ENCODE data around the gene SNX22. TPM values are rescaled to one million over a fixed set of nuclear protein-coding genes. Genes with fewer than 3 reads are reported as not detected.
A peak's percentile ranks its signal among the peaks of the same experiment; 100 is the strongest.

The SNX22 gene
- total RNA-seq, 1 experiment from 2014 or later, result 1.7 TPM

GRCh38 chr15:64158363-64159134 is 7.0 kb downstream of the SNX22 start:
- Histone ChIP-seq H3K36me3 (replicated peaks; ENCODE audit: control insufficient read depth, insufficient read depth, low read length) (peaks cover 48% of the 10 kb centered on the region), H3K27me3 (ENCODE audit: control insufficient read depth, insufficient read depth, low read length) (no peaks in the 10 kb centered on the region), H3K4me3 (ENCODE audit: insufficient read depth, low read depth, low read length) (no peak overlapping the region)
- no peak for DNase-seq

- Histone ChIP-seq H3K4me3 (ENCODE audit: insufficient read depth, low read depth, low read length) (peak overlapping the region; percentile 90), H3K36me3 (replicated peaks; ENCODE audit: control insufficient read depth, insufficient read depth, low read length) (peaks cover 36% of the 10 kb centered on the region), H3K27me3 (ENCODE audit: control insufficient read depth, insufficient read depth, low read length) (no peaks in the 10 kb centered on the region)
- peak; percentile 28 for DNase-seq
Observed at GRCh38 chr15:64161688-64162477, 10.4 kb downstream of the SNX22 start.

GRCh38 chr15:64162478-64162868 is 10.9 kb downstream of the SNX22 start:
- H3K27me3 ChIP-seq (ENCODE audit: control insufficient read depth, insufficient read depth, low read length), result no peaks in the 10 kb centered on the region
- no peak for DNase-seq
- peaks cover 30% of the 10 kb centered on the region for H3K36me3 ChIP-seq (replicated peaks; ENCODE audit: control insufficient read depth, insufficient read depth, low read length)
- peak overlapping the region; percentile 90 for H3K4me3 ChIP-seq (ENCODE audit: insufficient read depth, low read depth, low read length)

GRCh38 chr15:64162869-64163658 is 11.5 kb downstream of the SNX22 start, which contains the start of gene PPIB:
Gene PPIB (minus strand): TSS chr15:64163022. CDS start chr15:64162986, 36 bp downstream.
- Histone ChIP-seq H3K27me3 (ENCODE audit: control insufficient read depth, insufficient read depth, low read length) (no peaks in the 10 kb centered on the region), H3K36me3 (replicated peaks; ENCODE audit: control insufficient read depth, insufficient read depth, low read length) (peaks cover 24% of the 10 kb centered on the region), H3K4me3 (ENCODE audit: insufficient read depth, low read depth, low read length) (peak within 1 kb of the TSS; percentile 90)
- DNase-seq, result peak; percentile 98

- Histone ChIP-seq H3K36me3 (replicated peaks; ENCODE audit: control insufficient read depth, insufficient read depth, low read length) (peaks cover 17% of the 10 kb centered on the region), H3K4me3 (ENCODE audit: insufficient read depth, low read depth, low read length) (peak overlapping the region; percentile 32), H3K27me3 (ENCODE audit: control insufficient read depth, insufficient read depth, low read length) (no peaks in the 10 kb centered on the region)
- peak; percentile 36 for DNase-seq
Observed at GRCh38 chr15:64163659-64164362, 12.3 kb downstream of the SNX22 start.

GRCh38 chr15:64164436-64164835 is 12.9 kb downstream of the SNX22 start:
- Histone ChIP-seq H3K27me3 (ENCODE audit: control insufficient read depth, insufficient read depth, low read length) (no peaks in the 10 kb centered on the region), H3K36me3 (replicated peaks; ENCODE audit: control insufficient read depth, insufficient read depth, low read length) (peaks cover 13% of the 10 kb centered on the region), H3K4me3 (ENCODE audit: insufficient read depth, low read depth, low read length) (no peak overlapping the region)
- DNase-seq, result no peak

- Histone ChIP-seq H3K27me3 (ENCODE audit: control insufficient read depth, insufficient read depth, low read length) (no peaks in the 10 kb centered on the region), H3K4me3 (ENCODE audit: insufficient read depth, low read depth, low read length) (no peak overlapping the region), H3K36me3 (replicated peaks; ENCODE audit: control insufficient read depth, insufficient read depth, low read length) (peaks cover 3% of the 10 kb centered on the region)
- peak; percentile 26 for DNase-seq
Observed at GRCh38 chr15:64166102-64166890, 14.8 kb downstream of the SNX22 start.

- no peak overlapping the region for H3K4me3 ChIP-seq (ENCODE audit: insufficient read depth, low read depth, low read length)
- DNase-seq, result no peak
- peaks cover 1% of the 10 kb centered on the region for H3K36me3 ChIP-seq (replicated peaks; ENCODE audit: control insufficient read depth, insufficient read depth, low read length)
- no peaks in the 10 kb centered on the region for H3K27me3 ChIP-seq (ENCODE audit: control insufficient read depth, insufficient read depth, low read length)
Observed at GRCh38 chr15:64180235-64180824, 28.8 kb downstream of the SNX22 start.

- DNase-seq, result no peak
- Histone ChIP-seq H3K27me3 (ENCODE audit: control insufficient read depth, insufficient read depth, low read length) (no peaks in the 10 kb centered on the region), H3K4me3 (ENCODE audit: insufficient read depth, low read depth, low read length) (no peak overlapping the region), H3K36me3 (replicated peaks; ENCODE audit: control insufficient read depth, insufficient read depth, low read length) (no peaks in the 10 kb centered on the region; the same call in none of the 2 replicates)
Observed at GRCh38 chr15:64182859-64183370, 31.4 kb downstream of the SNX22 start.

- no peak for DNase-seq
Observed at GRCh38 chr15:64185146-64185911, 33.8 kb downstream of the SNX22 start.

GRCh38 chr15:64187396-64188191 is 36.1 kb downstream of the SNX22 start:
- Histone ChIP-seq H3K4me3 (ENCODE audit: insufficient read depth, low read depth, low read length) (no peak overlapping the region), H3K36me3 (replicated peaks; ENCODE audit: control insufficient read depth, insufficient read depth, low read length) (no peaks in the 10 kb centered on the region; the same call in 1 of the 2 replicates), H3K27me3 (ENCODE audit: control insufficient read depth, insufficient read depth, low read length) (no peaks in the 10 kb centered on the region)
- no peak for DNase-seq

More at GRCh38 chr15:64185146-64185911, 33.8 kb downstream of the SNX22 start:
- no peak overlapping the region for H3K4me3 ChIP-seq (ENCODE audit: insufficient read depth, low read depth, low read length)
- no peaks in the 10 kb centered on the region for H3K27me3 ChIP-seq (ENCODE audit: control insufficient read depth, insufficient read depth, low read length)
- H3K36me3 ChIP-seq (replicated peaks; ENCODE audit: control insufficient read depth, insufficient read depth, low read length), result no peaks in the 10 kb centered on the region; the same call in none of the 2 replicates
